AG04450 (cell line): ENCODE data around the gene FAM53B. TPM values are rescaled to one million over a fixed set of nuclear protein-coding genes. Genes with fewer than 3 reads are reported as not detected.

ENCODE experiments used
- CTCF ChIA-PET: fragments of 300-600, 350-600 bp; formaldehyde crosslinking; extraction: SDS; loops from one replicate; lab custom pipeline; 2022; ENCODE audit warnings: antibody characterized with exemption, inconsistent platforms; lab: Charles Lee
- POLR2A ChIA-PET: fragments of 350-600 bp; formaldehyde crosslinking; extraction: SDS; loops from one replicate; lab custom pipeline; 2021; ENCODE audit warnings: antibody characterized with exemption, inconsistent platforms; lab: Yijun Ruan, JAX
- DNase-seq: peaks from one replicate; pipeline ENCODE4 v3.0.0-alpha.2; 2011; ENCODE audit warnings: low read depth, low spot score
- H3K27ac ChIP-seq: one replicate; pipeline ENCODE4 v1.5.1; 2012; ENCODE audit warnings: low read depth, low read length, control low read depth
- H3K27me3 ChIP-seq: one replicate; pipeline ENCODE4 v1.6.0; 2012; ENCODE audit warnings: low read length; ENCODE audit not compliant: control insufficient read depth, insufficient read depth
- H3K4me3 ChIP-seq: 2 replicates; pipeline ENCODE4 v1.5.1; 2011; ENCODE audit warnings: mild to moderate bottlenecking, low read depth, low read length, control low read depth
- H3K9me3 ChIP-seq: 2 replicates; pipeline ENCODE4 v1.5.1; 2012; ENCODE audit warnings: low read length; ENCODE audit not compliant: control insufficient read depth, insufficient read depth
- polyA plus RNA-seq: library from polyadenylated mRNA; depleted of rRNA; stranded (reverse); fragments of >200 nt; gene quantifications from 2 replicates; pipeline ENCODE4 v1.2.3, GENCODE V29; 2011
- TF ChIP-seq, protein P1 (sequence below): IDR thresholded peaks from 2 replicates; pipeline ENCODE4 v1.5.1; 2011; ENCODE audit warnings: low read depth, low read length, control low read depth, inconsistent platforms

Gene FAM53B
- polyA plus RNA-seq, 1 experiment: 4.1 TPM

DNA sequence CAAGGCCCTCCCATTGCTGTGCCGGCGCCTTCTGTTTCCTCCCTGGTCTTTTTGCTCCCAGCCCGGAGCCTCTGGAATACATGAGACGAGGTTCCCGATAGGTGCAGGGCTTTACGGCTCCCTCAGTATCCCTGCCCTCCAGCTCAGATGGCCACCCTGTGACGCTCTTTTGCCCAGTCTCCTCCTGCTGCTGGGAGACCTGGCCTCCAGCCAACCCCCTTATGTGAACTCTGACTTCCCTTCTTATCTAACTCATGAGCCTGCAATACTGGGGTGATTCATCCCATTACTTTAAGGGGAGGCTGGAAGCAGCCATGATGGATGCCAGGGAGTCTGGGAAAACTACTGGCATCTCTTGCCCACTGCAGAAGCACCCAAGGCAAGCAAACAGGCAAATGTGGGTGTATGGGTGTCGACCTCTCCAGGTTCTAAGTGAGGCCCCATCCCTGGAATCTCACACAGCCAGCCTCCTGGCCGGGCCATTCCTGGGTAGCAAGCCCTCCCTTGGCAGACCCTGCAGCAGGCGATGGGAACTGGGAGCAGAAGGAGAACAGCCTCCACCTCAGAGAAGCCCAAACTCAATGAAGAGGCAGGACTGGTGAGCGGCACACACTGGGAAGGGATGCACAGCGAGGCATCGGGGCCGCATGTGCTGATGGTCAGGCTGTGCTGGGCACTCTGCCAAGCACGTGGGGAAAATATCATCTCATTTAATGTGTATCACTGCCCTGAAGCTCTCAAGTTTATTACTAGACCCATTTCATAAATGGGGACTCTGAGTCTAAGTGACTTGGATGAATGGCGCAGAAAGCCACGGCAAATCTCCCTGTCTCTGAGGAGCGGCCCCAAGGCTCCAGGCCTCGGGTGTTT is 97.5 kb downstream of the FAM53B start:
- TF ChIP-seq, protein P1, sequence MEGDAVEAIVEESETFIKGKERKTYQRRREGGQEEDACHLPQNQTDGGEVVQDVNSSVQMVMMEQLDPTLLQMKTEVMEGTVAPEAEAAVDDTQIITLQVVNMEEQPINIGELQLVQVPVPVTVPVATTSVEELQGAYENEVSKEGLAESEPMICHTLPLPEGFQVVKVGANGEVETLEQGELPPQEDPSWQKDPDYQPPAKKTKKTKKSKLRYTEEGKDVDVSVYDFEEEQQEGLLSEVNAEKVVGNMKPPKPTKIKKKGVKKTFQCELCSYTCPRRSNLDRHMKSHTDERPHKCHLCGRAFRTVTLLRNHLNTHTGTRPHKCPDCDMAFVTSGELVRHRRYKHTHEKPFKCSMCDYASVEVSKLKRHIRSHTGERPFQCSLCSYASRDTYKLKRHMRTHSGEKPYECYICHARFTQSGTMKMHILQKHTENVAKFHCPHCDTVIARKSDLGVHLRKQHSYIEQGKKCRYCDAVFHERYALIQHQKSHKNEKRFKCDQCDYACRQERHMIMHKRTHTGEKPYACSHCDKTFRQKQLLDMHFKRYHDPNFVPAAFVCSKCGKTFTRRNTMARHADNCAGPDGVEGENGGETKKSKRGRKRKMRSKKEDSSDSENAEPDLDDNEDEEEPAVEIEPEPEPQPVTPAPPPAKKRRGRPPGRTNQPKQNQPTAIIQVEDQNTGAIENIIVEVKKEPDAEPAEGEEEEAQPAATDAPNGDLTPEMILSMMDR: no peak
- H3K9me3 ChIP-seq: no peaks in the 10 kb centered on the region
- ChIA-PET POLR2A (no interaction called here), CTCF (interaction anchor here (1.2 kb wide), 1 partner anchor 96 kb away, joined by 3 read pairs; no protein-coding TSS in a partner anchor)
- H3K27me3 ChIP-seq: no peaks in the 10 kb centered on the region
- no peak overlapping the region for H3K4me3 ChIP-seq
- H3K27ac ChIP-seq: peak overlapping the region; percentile 31
- peak; percentile 42 for DNase-seq

DNA sequence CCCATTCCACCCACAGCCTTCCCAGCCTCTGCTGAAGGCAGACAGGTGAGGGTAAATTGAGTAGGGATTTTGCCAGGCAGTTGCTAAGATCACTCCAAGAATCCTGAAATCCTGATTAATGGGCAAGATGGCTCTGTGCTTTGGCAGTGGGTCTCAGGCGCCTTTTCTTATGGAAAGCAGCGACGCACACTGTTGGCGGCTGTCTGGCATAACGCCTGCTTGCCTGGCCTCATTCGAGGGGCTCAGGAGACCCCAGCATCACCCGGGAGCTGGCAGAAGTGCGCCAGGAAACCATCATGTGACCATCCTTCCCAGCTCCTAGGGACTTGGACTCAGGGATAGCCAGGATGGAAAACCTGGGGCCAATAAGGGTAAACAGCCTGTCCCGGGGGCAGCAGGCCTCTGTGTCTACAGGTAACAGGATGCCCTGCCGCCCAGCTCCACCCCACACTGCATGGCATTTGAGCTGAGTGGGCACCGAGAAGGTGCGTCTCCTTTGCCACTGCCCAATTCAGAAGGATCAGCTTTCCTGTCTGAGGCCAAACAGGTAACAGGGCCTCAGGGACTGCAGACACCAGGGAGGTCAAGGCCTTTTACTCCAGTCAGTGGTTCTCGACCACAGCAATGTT is 98.6 kb downstream of the FAM53B start:
- Histone ChIP-seq H3K9me3 (no peaks in the 10 kb centered on the region), H3K27me3 (no peaks in the 10 kb centered on the region), H3K27ac (no peak overlapping the region), H3K4me3 (no peak overlapping the region)
- no peak for DNase-seq
- POLR2A ChIA-PET: interaction anchor here (0.6 kb wide), 1 partner anchor 105 kb away, joined by 3 read pairs; no protein-coding TSS in a partner anchor
- TF ChIP-seq, protein P1: no peak
- CTCF ChIA-PET: interaction anchor here (0.5 to 1.2 kb wide), 3 partner anchors 52 to 527 kb away, joined by 3 read pairs; no protein-coding TSS in a partner anchor

- TF ChIP-seq, protein P1: no peak
- CTCF ChIA-PET: interaction anchor here (0.6 kb wide), 1 partner anchor 528 kb away, joined by 3 read pairs; no protein-coding TSS in a partner anchor
- POLR2A ChIA-PET: interaction anchor here (0.6 kb wide), 1 partner anchor 106 kb away, joined by 3 read pairs; no protein-coding TSS in a partner anchor
Measured at GRCh38 chr10:124644771-124645415, 99.3 kb downstream of the FAM53B start.

DNA sequence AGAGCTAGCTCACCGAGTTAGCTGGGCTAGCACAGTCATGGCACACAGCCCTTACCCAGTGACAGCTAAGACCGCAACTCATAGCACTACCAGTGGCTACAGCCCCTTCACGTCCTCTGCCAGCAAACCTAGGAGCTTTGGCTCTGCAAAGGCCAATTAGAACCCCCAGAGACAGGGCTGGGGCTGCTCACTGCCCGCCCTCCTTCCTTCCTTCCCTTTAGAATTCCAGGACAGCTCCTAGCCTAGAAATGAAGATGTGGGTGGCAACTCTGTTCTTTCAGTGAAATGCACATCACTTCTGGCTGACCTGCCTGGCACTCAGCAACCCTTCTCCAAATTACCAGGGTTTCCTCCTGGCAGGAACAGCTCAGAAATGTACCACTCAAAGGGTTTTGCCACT is 99.9 kb downstream of the FAM53B start:
- no peak for DNase-seq
- TF ChIP-seq, protein P1: no peak
- H3K27me3 ChIP-seq: no peaks in the 10 kb centered on the region
- CTCF ChIA-PET: no interaction called here
- no peak overlapping the region for H3K4me3 ChIP-seq
- H3K27ac ChIP-seq: no peak overlapping the region
- POLR2A ChIA-PET: no interaction called here
- H3K9me3 ChIP-seq: no peaks in the 10 kb centered on the region

More at GRCh38 chr10:124644771-124645415, 99.3 kb downstream of the FAM53B start:
- H3K27ac ChIP-seq: no peak overlapping the region
- H3K9me3 ChIP-seq: no peaks in the 10 kb centered on the region
- H3K27me3 ChIP-seq: no peaks in the 10 kb centered on the region
- no peak overlapping the region for H3K4me3 ChIP-seq
- DNase-seq: no peak
